Measurements from ENCODE around the gene A1CF.
"Not testable (repeated sequence)": the region's sequence is repeated elsewhere in the genome, so short reads cannot be mapped to it uniquely, and the experiment has no call there.

The A1CF gene

GRCh38 chr10:50788951-50789945 lies 96.2 kb downstream of the A1CF start:
- peak; percentile 53 for DNase-seq (ENCODE audit: low spot score)

- DNase-seq (ENCODE audit: low spot score), result not testable (repeated sequence)
Measured at GRCh38 chr10:50787962-50788361, 97.5 kb downstream of the A1CF start.

- not testable (repeated sequence) for DNase-seq (ENCODE audit: low spot score)
Measured at GRCh38 chr10:50782017-50782416, 103.4 kb downstream of the A1CF start.

GRCh38 chr10:50780036-50780435 lies 105.4 kb downstream of the A1CF start:
- DNase-seq (ENCODE audit: low spot score), result not testable (repeated sequence)

- DNase-seq (ENCODE audit: low spot score), result not testable (repeated sequence)
Measured at GRCh38 chr10:50774868-50775267, 110.6 kb downstream of the A1CF start.

- DNase-seq (ENCODE audit: low spot score), result not testable (repeated sequence)
Measured at GRCh38 chr10:50772042-50772441, 113.4 kb downstream of the A1CF start.

GRCh38 chr10:50766774-50767513 lies 118.5 kb downstream of the A1CF start:
- DNase-seq (ENCODE audit: low spot score), result peak; percentile 47

All from kidney tubule cell (primary cell).